MG63 (cell line): ENCODE results near the gene TMEM239. TPM values are rescaled to one million over a fixed set of nuclear protein-coding genes. Genes with fewer than 3 reads are reported as not detected.
"Not testable (repeated sequence)": the region's sequence is repeated elsewhere in the genome, so short reads cannot be mapped to it uniquely, and the experiment has no call there.

Experiments
- DNase-seq: peaks from one replicate; pipeline ENCODE4 v3.0.0-alpha.2; 2020
- H3K27me3 ChIP-seq: fragments of 250-450 bp; sonication (Bioruptor Pico); 2 replicates; pipeline ENCODE4 v1.5.1; 2020; ENCODE audit warnings: mild to moderate bottlenecking, moderate library complexity
- H3K36me3 ChIP-seq: fragments of 250-450 bp; sonication (Bioruptor Pico); 2 replicates; pipeline ENCODE4 v1.5.1; 2020; ENCODE audit warnings: mild to moderate bottlenecking, moderate library complexity
- H3K4me3 ChIP-seq: fragments of 250-450 bp; sonication (Bioruptor Pico); 2 replicates; pipeline ENCODE4 v1.5.1; 2020; ENCODE audit warnings: mild to moderate bottlenecking, moderate library complexity
- H3K9me3 ChIP-seq: fragments of 250-450 bp; sonication (Bioruptor Pico); 2 replicates; pipeline ENCODE4 v1.5.1; 2020; ENCODE audit warnings: mild to moderate bottlenecking, moderate library complexity
- total RNA-seq: library from RNA; depleted of rRNA; stranded (reverse); fragments of >200 nt; shearing (Covaris generic); gene quantifications from 2 replicates; pipeline ENCODE4 v1.2.3, GENCODE V29; 2014; ENCODE audit warnings: low replicate concordance; rRNA removed

Gene TMEM239
- total RNA-seq = not detected in 2 replicates

DNA sequence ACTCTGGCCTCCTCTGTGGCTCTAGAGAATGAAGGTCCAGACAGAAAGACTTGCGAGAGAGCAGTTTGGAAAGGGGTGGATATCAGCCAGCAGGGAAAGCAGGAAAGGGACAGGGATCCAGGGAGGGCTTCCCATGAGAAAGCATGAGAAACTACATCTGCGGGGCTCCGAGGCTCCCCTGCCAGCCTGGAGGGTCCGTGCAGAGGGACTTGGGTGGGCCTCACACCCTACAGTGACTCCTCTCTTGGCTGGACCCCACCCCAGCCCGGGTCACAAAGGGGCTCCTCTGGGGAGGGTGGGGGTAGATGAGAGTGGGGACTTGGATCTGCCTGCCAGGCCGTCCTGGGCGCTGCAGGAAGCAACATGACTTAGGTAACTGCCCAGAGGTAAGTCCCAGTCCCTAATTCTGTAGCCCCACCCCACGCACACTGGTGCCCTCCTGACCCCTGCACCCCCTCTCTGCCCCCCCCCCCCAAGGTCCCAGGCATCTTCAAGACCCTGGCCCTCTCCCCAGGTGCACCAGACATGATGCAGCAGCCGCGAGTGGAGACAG is at the start of gene TMEM239:
TSS of gene TMEM239 (plus strand) at position 335 of the 553 bp plus-strand sequence. CDS start at position 526, 191 bp downstream.
- H3K36me3 ChIP-seq = no peaks in the 10 kb centered on the region
- no peaks in the 10 kb centered on the region for H3K9me3 ChIP-seq
- H3K27me3 ChIP-seq = no peaks in the 10 kb centered on the region
- DNase-seq = no peak
- no peak within 1 kb of the TSS for H3K4me3 ChIP-seq

DNA sequence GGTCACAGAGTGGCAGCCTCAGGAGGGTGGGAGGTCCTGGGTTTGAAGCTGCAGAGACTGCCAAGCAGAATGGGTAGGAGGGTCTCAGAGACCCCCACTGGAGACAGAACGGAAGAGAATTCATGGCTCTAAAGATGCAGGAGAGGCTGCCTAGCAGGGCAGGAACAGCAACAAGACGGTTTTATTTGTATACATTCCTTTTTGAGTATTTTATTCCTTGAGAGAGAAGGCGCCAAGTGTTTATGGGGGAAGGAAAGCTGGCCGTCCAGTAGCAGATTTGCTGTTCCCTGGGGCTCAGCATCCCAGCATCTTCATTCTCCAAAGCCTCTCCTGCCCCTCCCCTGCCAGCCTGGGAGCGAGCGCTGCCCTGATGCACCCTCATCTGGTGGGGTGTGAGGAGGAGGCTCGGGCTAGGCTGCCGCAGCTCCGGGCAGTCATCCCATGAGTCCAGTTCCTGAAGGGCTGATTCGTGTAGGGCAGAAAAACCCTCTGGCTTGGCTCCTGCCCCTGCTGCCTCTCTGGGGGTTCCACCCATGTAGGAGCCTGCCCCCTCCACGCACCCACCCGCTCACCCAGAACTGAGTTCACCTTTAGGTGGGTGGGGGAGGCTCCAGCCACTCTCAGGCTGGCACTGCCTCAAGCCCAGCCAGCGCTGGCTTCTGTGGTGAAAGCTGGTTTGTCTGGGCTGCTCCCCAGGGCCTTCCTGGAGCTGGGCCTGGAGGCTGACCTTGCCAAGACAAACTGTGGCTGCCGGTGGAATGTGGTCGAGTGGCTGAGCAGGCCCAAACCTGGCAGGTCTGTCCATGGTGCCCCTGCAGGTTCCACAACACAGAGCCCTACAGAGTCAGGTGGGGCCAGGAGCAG is 48.2 kb upstream of the TMEM239 start:
- no peaks in the 10 kb centered on the region for H3K36me3 ChIP-seq
- H3K4me3 ChIP-seq = no peak overlapping the region
- H3K27me3 ChIP-seq = no peaks in the 10 kb centered on the region
- DNase-seq = peak; percentile 87
- no peaks in the 10 kb centered on the region for H3K9me3 ChIP-seq

DNA sequence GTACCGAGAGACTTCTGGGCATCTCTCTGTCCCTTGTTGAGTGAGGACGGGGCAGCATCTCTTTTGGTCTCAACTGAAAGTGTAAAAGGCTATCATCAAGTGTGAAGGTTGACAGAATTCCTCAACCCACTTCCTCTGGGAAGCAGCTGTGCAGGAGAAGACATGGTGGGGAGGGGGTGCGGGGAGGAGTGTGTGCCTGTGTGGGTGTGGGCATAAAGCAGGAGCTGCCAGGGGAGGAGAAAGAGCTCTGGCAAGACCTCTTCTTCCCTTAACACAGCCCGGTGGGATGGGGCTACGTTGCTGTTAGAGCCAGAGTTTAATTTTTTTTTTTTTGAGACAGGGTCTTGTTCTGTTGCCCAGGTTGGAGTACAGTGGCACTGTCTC is 47.5 kb upstream of the TMEM239 start:
- H3K27me3 ChIP-seq = no peaks in the 10 kb centered on the region
- DNase-seq = peak; percentile 52
- H3K9me3 ChIP-seq = no peaks in the 10 kb centered on the region
- no peaks in the 10 kb centered on the region for H3K36me3 ChIP-seq
- no peak overlapping the region for H3K4me3 ChIP-seq

DNA sequence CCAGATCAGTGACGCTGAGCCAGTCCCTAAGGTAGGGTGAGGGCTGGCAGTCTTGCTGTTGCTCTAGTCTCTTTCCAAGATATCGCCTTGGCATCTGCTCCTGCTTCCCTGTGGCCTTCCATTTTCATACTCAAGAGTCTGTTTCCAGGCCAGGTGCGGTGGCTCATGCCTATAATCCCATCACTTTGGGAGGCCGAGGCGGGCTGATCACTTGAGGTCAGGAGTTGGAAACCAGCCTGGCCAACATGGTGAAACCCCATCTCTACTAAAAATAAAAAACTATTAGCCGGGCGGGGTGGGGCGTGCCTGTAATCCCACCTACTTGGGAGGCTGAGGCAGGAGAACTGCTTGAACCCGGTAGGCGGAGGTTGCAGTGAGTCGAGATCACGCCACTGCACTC is 46.1 kb upstream of the TMEM239 start:
- not testable (repeated sequence) for DNase-seq, H3K4me3 ChIP-seq, H3K9me3 ChIP-seq, H3K27me3 ChIP-seq, H3K36me3 ChIP-seq

DNA sequence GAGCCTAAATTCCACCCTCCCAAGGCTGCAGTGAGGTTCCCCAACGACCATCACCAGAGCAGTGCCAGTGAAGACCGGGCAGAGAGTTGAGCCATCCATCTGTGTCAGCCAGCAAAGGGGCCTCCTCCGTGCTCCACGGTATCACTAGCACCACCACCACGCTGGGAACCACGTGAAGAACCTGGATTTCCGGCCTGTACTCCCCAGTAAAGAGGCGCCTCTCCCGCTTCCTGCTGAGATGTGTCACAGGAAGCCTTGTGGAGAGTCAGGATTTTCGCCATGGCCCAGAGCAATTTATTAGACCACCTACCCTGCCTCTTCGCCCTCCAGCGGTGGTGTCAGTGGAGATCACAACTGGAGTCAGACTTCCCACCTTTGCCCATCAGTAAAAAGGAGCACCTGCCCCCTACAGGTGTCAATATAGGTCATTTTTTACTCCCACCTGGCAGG is 44.5 kb upstream of the TMEM239 start:
- DNase-seq = peak; percentile 21
- H3K36me3 ChIP-seq = no peaks in the 10 kb centered on the region
- H3K4me3 ChIP-seq = no peak overlapping the region
- H3K27me3 ChIP-seq = no peaks in the 10 kb centered on the region
- H3K9me3 ChIP-seq = no peaks in the 10 kb centered on the region

DNA sequence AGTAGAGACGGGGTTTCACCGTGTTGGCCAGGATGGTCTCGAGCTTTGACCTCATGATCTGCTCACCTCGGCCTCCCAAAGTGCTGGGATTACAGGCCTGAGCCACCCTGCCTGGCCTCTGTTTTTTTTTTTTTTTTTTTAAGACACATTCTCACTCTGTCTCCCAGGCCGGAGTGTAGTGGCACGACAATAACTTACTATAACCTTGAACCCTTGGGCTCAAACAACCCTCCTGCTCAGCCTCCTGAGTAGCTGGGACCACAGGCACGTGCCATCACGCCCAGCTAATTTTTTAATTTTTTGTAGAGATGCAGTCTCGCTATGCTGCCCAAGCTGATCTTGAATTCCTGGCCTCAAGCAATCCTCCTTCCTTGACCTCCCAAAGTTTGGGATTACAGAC is 42.4 kb upstream of the TMEM239 start:
- Histone ChIP-seq H3K9me3 (no peaks in the 10 kb centered on the region), H3K27me3 (peaks cover 2% of the 10 kb centered on the region), H3K36me3 (no peaks in the 10 kb centered on the region), H3K4me3 (no peak overlapping the region)
- no peak for DNase-seq

DNA sequence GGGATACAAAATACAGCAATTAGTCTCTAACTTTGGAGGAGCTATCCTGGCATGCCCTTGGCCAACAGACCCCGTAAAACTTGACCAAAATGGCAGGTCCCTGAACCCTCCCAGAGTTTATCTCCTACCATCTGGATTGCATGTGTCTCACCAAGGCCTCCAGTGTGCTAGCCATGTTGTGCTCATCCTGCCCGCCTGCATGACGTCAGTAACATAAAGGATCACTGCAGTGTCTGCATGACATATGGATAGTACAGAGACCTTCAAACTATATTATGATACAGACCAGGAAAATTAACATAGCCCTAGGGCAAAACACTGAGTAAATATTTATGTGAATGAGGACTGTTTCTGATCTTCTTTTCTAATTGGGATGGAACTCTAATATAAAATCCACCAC is 41.0 kb upstream of the TMEM239 start:
- Histone ChIP-seq H3K9me3 (no peaks in the 10 kb centered on the region), H3K4me3 (no peak overlapping the region), H3K36me3 (no peaks in the 10 kb centered on the region), H3K27me3 (peaks cover 2% of the 10 kb centered on the region)
- DNase-seq = no peak

DNA sequence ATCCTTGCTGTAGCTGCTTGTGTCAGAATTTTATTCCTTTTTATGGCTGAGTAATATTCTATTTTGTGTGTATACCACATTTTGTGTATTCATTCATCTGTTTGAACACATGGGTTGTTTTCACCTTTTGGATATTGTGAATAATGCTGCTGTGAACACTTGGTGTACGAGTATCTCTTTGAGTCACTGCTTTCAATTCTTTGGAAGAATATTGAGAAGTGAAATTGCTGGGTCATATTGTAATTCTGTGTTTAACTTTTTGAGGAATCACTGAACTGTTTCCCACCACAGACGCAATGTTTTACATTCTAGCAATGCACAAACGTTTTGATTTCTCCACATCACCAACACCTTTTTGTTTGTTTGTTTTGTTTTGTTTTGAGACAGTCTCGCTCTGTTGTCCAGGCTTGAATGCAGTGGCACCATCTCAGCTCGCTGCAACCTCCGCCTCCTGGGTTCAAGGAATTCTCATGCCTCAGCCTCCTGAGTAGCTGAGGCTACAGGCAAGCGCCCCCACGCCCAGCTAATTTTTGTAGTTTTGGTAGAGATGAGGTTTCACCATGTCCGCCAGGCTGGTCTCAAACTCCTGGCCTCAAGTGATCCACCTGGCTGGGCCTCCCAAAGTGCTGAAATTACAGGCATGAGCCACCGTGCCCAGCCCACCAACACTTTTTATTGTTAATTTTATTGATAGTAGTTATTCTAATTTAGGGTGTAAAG is 37.4 kb upstream of the TMEM239 start:
- Histone ChIP-seq H3K4me3 (no peak overlapping the region), H3K36me3 (no peaks in the 10 kb centered on the region), H3K9me3 (no peaks in the 10 kb centered on the region), H3K27me3 (peaks cover 16% of the 10 kb centered on the region)
- no peak for DNase-seq

DNA sequence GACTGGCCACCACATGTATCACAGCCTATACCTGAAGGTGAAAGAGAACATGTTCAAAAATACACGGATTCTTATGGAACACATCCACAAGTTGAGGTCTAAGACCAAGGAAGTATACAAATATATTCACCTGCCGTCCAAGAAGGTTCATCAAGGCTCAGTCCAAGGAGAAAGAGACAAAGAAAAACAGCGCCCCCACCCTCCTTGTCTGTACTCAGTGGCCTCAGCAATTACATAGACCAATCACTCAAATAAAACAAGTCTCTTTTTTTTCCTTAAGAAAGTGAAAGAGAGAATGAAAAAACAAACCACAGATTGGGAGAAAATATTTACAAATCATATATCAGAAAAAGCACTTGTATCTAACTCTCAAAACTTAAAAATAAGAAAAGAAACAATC is 35.2 kb upstream of the TMEM239 start:
- H3K9me3 ChIP-seq = no peaks in the 10 kb centered on the region
- no peaks in the 10 kb centered on the region for H3K36me3 ChIP-seq
- no peak overlapping the region for H3K4me3 ChIP-seq
- DNase-seq = no peak
- peaks cover 16% of the 10 kb centered on the region for H3K27me3 ChIP-seq

DNA sequence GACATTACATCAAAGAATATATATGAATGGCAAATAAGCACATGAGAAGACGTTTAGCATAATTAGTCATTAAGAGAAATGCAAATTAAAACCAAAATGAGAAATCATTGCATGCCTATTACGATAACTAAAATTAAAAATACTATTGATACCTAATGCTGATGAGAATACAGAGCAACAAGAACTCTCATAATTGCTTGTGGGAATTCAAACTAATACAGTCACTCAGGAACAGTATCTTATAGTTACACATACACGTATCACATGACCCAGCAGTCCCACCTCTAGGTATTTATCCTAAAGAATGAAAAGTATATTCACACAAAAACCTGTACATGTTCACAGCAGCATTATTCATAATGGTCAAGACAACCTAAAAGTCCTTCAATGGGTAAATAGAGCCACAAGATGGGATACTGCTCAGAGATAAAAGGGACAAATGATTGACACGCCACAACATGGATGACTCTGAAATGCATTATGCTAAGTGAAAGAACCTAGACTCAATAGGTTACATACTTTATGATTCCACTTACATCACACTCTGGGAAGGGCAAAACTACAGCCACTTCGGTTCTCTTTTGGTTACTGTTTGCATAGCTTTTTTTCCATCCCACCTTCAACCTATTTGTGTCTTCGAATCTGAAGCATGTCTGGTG is 32.1 kb upstream of the TMEM239 start:
- peaks cover 13% of the 10 kb centered on the region for H3K27me3 ChIP-seq
- no peak for DNase-seq
- H3K9me3 ChIP-seq = no peaks in the 10 kb centered on the region
- no peaks in the 10 kb centered on the region for H3K36me3 ChIP-seq
- H3K4me3 ChIP-seq = no peak overlapping the region

DNA sequence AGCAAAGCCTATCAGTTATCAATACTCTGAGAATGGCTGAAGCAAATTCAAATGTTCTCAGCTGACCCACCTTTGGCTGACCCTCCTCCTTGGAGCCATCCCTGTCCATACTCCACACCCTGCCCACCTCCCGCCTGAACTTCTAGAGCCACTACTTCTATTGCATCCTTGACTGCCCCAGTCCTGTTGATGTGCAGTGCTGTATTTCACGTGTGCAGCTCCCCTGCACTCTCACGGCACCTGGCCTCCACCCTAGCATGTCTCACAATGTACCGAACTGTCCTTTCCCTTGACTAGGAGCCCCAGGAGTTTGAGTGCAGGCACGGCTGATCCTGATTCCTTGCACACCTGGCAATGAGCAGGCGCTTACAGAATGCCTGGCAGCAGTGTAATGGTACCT is 22.7 kb upstream of the TMEM239 start:
- Histone ChIP-seq H3K27me3 (peaks cover 2% of the 10 kb centered on the region; the same call in 1 of the 2 replicates), H3K9me3 (no peaks in the 10 kb centered on the region), H3K4me3 (no peak overlapping the region), H3K36me3 (no peaks in the 10 kb centered on the region)
- no peak for DNase-seq

DNA sequence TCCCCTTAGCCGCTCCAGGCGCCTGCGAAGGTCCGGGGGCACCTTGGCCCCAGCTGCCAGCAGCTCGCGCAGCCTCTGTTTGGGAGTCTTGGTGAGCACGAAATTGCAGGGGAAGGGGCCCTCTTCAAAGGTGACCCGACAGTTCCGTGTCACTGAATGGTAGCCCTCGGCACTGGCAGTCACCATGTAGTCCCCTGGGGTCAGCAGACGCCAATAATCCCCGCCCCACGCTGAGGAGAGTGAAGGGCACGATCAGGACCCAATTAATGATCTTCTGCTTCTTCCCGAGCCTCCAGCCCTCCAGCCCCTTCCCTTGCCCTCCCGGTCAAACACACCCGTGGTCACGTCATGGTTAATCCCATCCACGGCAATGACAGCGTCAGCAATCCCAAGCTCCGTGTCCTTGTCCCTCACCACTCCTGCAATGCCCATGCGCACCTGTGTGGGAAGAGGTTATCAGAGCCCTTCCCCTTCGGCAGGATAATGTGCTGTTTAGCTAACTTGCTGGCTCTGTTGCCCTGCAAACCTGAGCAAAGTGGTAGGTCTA is 21.9 kb upstream of the TMEM239 start:
- no peak for DNase-seq
- no peaks in the 10 kb centered on the region for H3K36me3 ChIP-seq
- H3K4me3 ChIP-seq = no peak overlapping the region
- H3K9me3 ChIP-seq = no peaks in the 10 kb centered on the region
- peaks cover 2% of the 10 kb centered on the region; the same call in 1 of the 2 replicates for H3K27me3 ChIP-seq

DNA sequence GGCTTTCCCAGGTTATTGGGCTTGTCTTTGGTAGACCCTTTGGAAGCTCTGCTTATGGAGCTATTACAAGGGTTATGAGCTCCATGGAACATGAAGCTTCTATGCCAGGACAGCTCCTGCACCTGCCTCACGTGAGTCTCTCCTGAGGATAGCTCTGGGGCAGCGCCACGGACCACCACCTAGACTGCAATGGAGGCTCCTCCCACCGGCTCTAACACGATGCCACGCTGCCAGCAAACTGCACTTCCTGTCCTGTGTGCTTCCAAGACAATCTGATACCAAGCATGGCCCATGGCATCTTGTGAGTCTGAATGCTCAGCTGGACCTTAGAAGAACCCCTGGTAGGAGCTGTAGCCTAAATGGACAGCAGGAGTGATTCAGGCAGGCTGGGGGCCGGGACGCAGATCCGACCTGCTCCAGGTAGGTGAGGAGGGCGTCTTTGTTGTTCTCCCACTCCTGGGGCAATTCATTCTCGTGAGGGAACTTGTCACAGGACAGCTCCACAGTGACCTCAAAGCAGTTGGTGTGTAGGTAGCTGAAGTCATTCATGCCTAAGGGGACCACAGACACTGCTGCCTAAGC is 21.2 kb upstream of the TMEM239 start:
- no peaks in the 10 kb centered on the region for H3K9me3 ChIP-seq
- H3K27me3 ChIP-seq = peaks cover 2% of the 10 kb centered on the region; the same call in 1 of the 2 replicates
- no peak overlapping the region for H3K4me3 ChIP-seq
- H3K36me3 ChIP-seq = no peaks in the 10 kb centered on the region
- no peak for DNase-seq

DNA sequence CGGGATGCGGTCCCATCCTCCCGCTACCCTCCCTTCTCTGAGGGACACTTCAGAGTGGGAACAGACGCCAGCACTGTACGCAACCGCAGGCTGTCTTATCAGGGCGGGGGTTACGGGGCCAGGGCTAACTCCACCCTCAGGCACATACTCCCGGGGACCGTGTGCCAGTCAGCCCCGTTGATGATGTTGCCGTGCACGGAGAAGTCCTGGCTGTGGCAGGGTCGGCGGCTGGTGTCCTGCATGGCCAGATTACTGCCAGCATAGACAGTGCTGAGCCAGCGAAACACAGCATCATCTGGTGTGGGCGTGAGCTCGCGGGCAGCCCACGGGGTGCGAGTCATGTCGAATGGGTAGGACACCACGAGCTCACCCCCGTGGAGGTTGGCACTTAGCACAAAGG is 20.7 kb upstream of the TMEM239 start:
- H3K36me3 ChIP-seq = no peaks in the 10 kb centered on the region
- no peaks in the 10 kb centered on the region for H3K9me3 ChIP-seq
- peaks cover 2% of the 10 kb centered on the region; the same call in 1 of the 2 replicates for H3K27me3 ChIP-seq
- H3K4me3 ChIP-seq = no peak overlapping the region
- no peak for DNase-seq

DNA sequence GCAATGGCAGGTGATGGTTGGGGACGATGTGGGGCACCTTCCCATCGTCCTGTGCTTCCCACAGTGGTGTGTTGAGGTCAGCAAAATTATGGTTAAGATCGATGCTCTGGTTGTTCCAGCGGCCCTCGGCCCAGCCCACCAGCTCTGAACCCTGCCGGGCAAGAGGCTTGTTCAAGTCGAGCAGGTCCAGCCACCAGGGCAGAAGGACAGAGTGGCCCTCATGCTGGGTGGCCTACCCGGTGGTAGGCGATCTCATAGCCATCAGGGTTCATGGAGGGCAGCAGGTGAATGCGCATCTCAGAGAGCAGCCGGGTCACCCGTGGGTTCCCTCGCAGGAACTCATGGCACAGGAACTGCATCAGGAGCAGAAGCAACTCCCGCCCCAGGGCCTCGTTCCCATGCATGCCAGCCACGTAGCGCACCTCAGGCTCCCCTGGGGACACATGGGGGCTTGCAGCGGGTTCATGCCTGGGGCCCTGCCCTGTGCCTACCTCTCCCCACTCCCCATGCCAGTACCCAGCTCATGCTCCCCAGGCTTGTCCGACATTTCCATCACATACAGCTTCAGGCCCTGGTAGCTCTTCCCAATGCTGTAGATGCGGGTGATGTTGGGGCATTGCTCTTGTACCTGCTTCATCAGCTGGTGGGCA is 20.0 kb upstream of the TMEM239 start:
- DNase-seq = no peak

More for the DNA sequence above, 20.0 kb upstream of the TMEM239 start:
- H3K27me3 ChIP-seq = peaks cover 8% of the 10 kb centered on the region
- no peaks in the 10 kb centered on the region for H3K36me3 ChIP-seq
- no peaks in the 10 kb centered on the region for H3K9me3 ChIP-seq
- H3K4me3 ChIP-seq = no peak overlapping the region
